GM12873 (cell line): ENCODE data around the gene ACSL1.

Experiments used
- CTCF ChIP-seq: IDR thresholded peaks from 2 replicates; pipeline ENCODE4 v1.5.1; 2012; ENCODE audit warnings: low read depth, mild to moderate bottlenecking, moderate library complexity, low read length, control low read depth; ENCODE audit not compliant: insufficient read depth; ENCODE audit errors: missing control alignments

ACSL1 gene

GRCh38 chr4:184763150-184763780 lies 62.5 kb downstream of the ACSL1 start:
- no peak for TF ChIP-seq CTCF

GRCh38 chr4:184762100-184762499 lies 63.7 kb downstream of the ACSL1 start:
- no peak for TF ChIP-seq CTCF

- TF ChIP-seq CTCF = no peak
These were observed 65.1 kb downstream of the ACSL1 start for GRCh38 chr4:184760681-184761080.

- TF ChIP-seq CTCF = no peak
These were observed 68.0 kb downstream of the ACSL1 start for GRCh38 chr4:184757810-184758209.

GRCh38 chr4:184756399-184756798 lies 69.4 kb downstream of the ACSL1 start:
- TF ChIP-seq CTCF = no peak

- no peak for TF ChIP-seq CTCF
These were observed 70.5 kb downstream of the ACSL1 start for GRCh38 chr4:184755278-184755677.

- no peak for TF ChIP-seq CTCF
These were observed 73.1 kb downstream of the ACSL1 start for GRCh38 chr4:184752496-184753275.
